Measurements from ENCODE around the gene CDH4. TPM values are rescaled to one million over a fixed set of nuclear protein-coding genes. Genes with fewer than 3 reads are reported as not detected.

Gene CDH4
- total and polyA plus RNA-seq, 11 donors, result 0.04 to 0.54 (median 0.08) TPM; not detected in 1

DNA sequence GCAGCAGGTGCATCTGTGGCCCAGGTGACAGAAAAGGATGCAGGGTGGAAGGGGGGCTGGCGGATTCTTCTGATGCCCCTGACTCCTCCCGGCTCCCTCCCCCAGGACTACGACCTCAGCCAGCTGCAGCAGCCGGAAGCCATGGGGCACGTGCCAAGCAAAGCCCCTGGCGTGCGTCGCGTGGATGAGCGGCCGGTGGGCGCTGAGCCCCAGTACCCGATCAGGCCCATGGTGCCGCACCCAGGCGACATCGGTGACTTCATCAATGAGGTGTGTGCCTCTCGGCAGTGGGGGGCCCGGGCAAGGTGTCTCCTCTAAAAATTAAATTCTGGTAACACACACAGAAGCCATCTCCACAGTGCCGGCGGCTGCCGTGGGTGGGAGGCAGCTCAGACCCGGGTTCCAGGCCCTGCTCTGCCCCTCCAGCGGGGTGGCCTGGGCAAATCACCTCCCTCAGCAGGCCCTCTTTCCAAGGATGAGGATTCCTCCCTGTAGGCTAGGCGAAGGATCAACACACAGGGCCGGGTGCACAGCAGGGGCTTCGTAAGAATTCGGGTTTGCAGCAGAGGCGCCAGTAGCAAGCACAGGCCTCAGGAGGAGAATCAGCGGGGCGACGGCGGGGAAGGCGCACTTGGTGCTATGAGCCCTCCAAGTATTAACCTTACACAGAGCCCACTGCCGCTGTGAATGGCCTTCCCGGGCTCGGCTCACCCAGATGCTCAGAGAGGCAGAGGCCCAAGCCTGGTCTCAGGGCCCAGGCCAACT lies 682.1 kb downstream of the CDH4 start:
- Histone ChIP-seq H3K9me3 (peaks cover 0 to 3% (median 0%) of the 10 kb centered on the region in 12 donors), H3K4me1 (no peaks in the 10 kb centered on the region), H3K27me3 (peaks cover 0 to 16% (median 2%) of the 10 kb centered on the region in 9 donors), H3K4me3 (no peak overlapping the region), H3K36me3 (no peaks in the 10 kb centered on the region), H3K27ac (no peak overlapping the region)
- ATAC-seq (no peak), DNase-seq (peak in 2 of 5 donors; percentile 2 to 25)
- intact Hi-C loops (cut with DNase I), result no loop called here
- no peak for TF ChIP-seq POLR2A (IDR thresholded peaks at IDR 0.05)
- TF ChIP-seq, protein P1, sequence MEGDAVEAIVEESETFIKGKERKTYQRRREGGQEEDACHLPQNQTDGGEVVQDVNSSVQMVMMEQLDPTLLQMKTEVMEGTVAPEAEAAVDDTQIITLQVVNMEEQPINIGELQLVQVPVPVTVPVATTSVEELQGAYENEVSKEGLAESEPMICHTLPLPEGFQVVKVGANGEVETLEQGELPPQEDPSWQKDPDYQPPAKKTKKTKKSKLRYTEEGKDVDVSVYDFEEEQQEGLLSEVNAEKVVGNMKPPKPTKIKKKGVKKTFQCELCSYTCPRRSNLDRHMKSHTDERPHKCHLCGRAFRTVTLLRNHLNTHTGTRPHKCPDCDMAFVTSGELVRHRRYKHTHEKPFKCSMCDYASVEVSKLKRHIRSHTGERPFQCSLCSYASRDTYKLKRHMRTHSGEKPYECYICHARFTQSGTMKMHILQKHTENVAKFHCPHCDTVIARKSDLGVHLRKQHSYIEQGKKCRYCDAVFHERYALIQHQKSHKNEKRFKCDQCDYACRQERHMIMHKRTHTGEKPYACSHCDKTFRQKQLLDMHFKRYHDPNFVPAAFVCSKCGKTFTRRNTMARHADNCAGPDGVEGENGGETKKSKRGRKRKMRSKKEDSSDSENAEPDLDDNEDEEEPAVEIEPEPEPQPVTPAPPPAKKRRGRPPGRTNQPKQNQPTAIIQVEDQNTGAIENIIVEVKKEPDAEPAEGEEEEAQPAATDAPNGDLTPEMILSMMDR (IDR thresholded peaks at IDR 0.05), result no peak
- 64 to 84% (median 70%) methylated on average over 17 to 36 of the region's 36 CpGs for WGBS, 4 donors

DNA sequence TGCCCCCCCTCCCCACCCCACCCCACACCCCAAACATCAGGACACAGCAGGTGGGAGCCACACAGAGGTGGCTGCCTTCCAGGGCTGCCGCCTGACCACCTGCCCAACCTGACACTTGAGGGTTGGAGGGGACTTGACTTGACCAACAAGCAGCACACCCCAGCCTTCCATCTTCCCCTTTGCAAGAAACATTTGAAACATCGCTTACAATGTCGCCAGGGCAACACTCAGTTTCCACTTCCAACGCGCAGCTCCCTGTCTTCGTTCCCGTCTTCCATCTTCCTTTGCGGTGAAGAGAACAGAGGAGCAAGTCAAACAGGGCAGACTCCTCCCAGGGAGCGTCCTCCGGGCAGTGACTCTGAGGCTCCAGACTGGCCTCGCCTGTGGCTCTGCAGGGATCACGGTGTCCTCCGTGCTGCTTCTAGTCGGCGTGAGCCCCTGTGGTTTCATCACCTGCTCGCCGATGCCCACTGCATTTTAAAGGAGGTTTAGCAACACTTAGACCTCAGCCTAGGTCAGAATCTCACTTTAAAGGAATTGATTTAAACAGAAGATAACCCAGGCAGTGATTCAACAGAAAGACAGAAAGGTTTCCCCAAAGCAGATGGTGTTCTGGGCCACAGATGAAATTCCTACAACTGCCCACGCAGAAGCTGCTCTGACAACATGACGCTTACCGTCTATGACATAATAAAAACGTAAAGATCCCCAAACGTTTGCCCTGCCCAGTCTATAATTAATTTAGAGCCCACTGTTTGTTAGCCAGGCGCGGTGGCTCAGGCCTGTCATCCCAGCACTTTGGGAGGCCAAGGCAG lies 682.9 kb downstream of the CDH4 start:
- intact Hi-C loops (cut with DNase I), result no loop called here
- DNase-seq (peak in 1 of 5 donors; percentile 3), ATAC-seq (no peak)
- WGBS, 4 donors, result 45 to 56% (median 55%) methylated on average over 24 of the region's 24 CpGs
- Histone ChIP-seq H3K27ac (no peak overlapping the region), H3K4me3 (no peak overlapping the region), H3K4me1 (no peaks in the 10 kb centered on the region), H3K36me3 (no peaks in the 10 kb centered on the region), H3K27me3 (peaks cover 0 to 16% (median 2%) of the 10 kb centered on the region in 9 donors), H3K9me3 (no peaks in the 10 kb centered on the region)
- no peak for TF ChIP-seq POLR2A (IDR thresholded peaks at IDR 0.05)
- TF ChIP-seq, protein P1 (IDR thresholded peaks at IDR 0.05), result no peak

DNA sequence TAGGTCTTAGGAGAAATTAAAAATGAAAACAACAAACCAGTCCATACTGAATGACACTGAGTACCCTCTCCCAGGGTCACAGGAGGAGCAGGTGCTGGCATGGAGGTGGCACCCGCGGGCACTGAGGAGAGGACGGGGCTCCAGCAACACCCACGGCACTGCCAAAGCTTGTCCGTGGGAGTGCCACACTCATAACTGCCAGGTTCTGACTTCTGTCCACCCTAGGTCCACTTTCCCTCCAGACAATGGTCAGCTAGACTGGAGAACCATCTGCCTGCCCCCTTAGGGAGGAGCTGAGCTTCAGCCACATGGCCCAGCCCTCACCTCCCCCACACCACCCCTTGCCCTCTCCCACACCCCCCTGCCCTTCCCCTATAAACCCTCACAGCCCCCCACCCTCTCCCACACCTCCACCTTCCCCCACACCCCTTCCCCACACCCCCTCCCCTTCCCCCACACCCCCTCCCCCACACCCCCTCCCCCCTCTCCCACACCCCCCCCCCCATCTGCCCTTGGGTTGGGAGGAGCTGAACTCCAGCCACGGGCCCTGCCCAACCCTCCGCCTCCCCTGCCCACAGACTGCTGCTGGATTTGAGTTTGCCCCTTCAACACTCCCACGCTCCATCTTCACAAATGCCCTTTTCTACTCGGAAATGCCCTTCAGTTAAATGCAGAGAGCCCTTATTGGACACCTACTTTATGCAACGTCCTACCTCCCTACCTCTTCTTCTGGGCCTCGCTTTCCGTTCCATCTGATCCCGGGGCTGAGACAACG lies 684.1 kb downstream of the CDH4 start:
- peak in 1 of 5 donors; percentile 23 for DNase-seq
- no peak overlapping the region for H3K27ac ChIP-seq

More for the DNA sequence above, 684.1 kb downstream of the CDH4 start:
- Histone ChIP-seq H3K4me1 (no peaks in the 10 kb centered on the region), H3K27me3 (peaks cover 0 to 16% (median 2%) of the 10 kb centered on the region in 9 donors), H3K9me3 (no peaks in the 10 kb centered on the region), H3K36me3 (no peaks in the 10 kb centered on the region), H3K4me3 (no peak overlapping the region)
- ATAC-seq, result no peak
- no peak for TF ChIP-seq POLR2A (IDR thresholded peaks at IDR 0.05)
- TF ChIP-seq, protein P1 (IDR thresholded peaks at IDR 0.05), result no peak
- WGBS, 4 donors, result 76 to 89% (median 85%) methylated on average over 12 to 14 of the region's 14 CpGs
- intact Hi-C loops (cut with DNase I), result no loop called here
